HG03432 (cell line): ENCODE results near the gene ADAM12.
"Not testable (repeated sequence)": the region's sequence is repeated elsewhere in the genome, so short reads cannot be mapped to it uniquely, and the experiment has no call there.

Source experiments
- ATAC-seq: cut with Tn5 transposase; IDR thresholded peaks from one replicate; pipeline ENCODE4 v1.9.1; 2021; ENCODE audit warnings: mild to moderate bottlenecking, moderate library complexity; ENCODE audit not compliant: unreplicated experiment

The ADAM12 gene

GRCh38 chr10:126405239-126405775 is 17.0 kb upstream of the ADAM12 start:
- no peak for ATAC-seq

GRCh38 chr10:126402721-126403695 is 14.7 kb upstream of the ADAM12 start:
- ATAC-seq = no peak

GRCh38 chr10:126400641-126401040 is 12.4 kb upstream of the ADAM12 start:
- no peak for ATAC-seq

- no peak for ATAC-seq
These were observed 10.6 kb upstream of the ADAM12 start for GRCh38 chr10:126398924-126399323.

- ATAC-seq = no peak
These were observed 10.1 kb upstream of the ADAM12 start for GRCh38 chr10:126398383-126398743.

GRCh38 chr10:126397640-126398382 is 9.5 kb upstream of the ADAM12 start:
- ATAC-seq = no peak

DNA sequence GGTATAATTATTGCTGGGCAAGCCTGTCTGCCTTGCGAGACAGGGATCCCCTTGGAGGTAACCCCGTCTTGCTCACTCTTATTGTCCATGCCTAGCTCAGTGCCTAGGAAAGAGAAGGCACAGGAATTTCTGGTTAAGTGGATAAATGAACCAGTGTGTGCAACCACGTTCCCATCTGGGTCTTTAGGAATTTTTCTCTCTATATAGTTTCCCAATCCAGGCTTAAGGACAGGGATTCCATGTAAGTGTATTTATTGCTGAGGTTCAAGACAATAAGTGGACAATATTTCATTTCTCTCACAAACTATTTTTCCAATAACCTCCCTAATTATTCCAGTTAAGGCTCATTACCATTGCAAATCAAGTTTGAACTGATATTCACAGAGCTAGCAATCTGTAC is 8.9 kb upstream of the ADAM12 start:
- ATAC-seq = no peak

DNA sequence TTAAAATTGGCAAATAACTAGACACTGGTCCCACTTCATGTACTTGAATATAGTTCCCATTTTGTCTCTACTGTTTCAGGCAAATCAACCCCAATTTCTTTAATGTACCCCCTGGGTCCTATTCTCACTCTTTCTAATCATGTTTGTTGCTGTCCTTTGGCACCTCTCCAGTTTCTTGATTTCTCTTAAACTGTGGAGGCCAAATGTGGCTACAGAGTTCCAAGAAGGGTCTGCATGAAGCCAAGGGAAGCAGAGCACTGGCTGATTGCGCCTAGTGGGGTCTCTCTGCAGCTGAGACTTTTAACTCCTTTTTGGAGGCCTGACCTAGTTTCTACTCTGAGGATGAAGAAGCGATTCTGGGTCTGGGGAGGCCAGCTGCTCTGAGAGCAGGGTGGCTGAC is 6.7 kb upstream of the ADAM12 start:
- ATAC-seq = no peak

DNA sequence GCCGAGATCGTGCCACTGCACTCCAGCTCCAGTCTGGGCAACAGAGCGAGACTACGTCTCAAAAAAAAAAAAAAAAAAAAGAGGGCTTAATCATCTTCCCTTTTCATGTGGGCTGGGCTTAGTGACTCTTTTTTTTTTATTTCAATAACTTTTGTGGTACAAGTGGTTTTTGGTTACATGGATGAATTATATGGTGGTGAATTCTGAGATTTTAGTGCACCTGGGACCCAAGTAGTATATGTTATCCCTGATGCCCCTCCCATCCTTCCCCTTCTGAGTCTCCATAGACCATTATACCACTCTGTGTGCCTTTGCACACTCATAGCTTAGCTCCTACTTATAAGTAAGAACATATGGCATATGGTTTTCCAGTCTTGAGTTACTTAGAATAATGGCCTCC is 4.8 kb upstream of the ADAM12 start:
- no peak for ATAC-seq

DNA sequence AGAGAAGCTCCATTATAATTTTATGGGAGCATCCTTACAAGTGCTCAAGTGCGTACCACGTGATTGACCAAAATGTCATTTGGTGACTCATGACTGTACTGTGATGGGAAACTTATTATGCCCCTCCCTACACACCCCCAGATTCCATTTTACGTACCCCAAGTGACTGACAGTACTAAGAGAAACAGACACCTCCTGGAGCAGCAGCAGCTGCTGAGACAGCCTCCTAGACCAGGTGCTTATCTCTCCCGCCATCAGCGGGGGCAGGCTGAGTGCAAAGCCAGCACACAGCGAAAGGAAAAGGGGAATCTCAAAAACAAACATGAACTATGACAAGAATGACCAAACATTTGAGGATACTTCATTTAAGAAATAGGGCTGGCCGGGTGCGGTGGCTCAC is 4.2 kb upstream of the ADAM12 start:
- ATAC-seq = no peak

GRCh38 chr10:126392068-126392467 is 3.8 kb upstream of the ADAM12 start:
- ATAC-seq = no peak

DNA sequence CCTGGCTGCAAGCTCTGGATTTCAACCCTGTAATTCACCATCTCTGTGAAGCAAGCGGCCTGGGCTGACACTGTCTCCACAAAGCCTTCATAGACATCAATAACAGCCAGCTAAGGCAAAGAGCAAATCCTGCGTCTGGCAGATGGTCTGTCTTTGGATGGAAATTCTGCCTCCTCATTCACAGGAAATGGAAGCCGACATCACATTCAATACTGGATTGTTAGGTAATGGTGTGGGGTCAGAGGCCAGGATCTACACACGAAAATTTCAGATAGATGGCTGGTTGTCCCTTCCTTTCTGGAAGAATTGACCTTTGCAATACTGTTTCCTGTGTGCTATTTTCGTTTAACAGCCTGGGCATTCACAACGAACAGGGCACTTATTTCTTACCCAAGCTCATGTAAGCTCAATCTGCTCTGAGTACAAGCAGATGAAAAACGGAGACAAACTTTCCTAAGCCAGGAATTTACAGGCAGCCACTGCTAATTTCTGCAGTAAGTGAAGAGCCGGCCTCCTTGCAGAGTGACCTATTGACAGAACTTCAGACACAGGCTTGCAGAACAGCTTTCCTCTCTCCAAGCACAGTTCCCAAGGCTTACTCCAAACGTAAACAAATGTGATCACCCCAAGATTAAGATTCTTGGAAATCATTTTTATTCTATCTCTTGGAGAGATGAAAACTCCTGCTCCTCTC is 3.1 kb upstream of the ADAM12 start:
- ATAC-seq = no peak

GRCh38 chr10:126390324-126390723 is 2.0 kb upstream of the ADAM12 start:
- no peak for ATAC-seq

- ATAC-seq = peak; percentile 54
These were observed 996 bp downstream of the ADAM12 start for GRCh38 chr10:126387041-126387921.

GRCh38 chr10:126384269-126384873 is 3.9 kb downstream of the ADAM12 start:
- ATAC-seq = no peak

DNA sequence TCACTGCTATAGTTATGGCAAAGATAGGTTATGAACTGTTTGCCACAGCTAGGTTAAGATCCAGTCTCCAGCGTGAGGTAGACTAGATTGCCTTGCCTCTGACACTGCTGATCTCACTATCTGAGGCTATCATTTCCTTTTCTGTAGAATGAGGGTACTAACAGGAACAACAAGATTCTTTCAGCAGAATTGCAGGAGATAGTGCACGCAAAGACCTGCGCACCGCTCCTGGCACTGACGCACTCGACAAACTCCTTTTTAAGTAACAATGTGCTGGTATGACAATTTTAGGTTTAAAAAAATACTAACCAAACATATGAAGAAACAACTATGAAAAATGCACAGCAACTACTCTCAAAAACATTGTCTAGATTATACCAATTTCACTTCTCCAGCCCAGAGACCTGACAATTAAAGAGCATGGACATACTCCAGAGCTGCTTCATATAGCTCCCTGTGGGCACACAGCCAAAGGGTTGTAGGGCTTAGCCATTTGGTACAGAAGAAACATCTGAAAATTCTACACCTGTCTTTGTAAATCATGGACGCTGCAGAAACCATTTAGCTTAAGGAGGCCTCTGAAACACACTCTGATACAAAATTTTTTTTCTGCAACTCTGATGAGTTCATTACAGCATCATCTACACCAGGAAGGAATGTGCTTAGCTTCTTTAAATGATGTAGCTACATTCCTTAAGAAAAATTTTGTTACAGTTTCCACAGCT is 7.8 kb downstream of the ADAM12 start:
- no peak for ATAC-seq

DNA sequence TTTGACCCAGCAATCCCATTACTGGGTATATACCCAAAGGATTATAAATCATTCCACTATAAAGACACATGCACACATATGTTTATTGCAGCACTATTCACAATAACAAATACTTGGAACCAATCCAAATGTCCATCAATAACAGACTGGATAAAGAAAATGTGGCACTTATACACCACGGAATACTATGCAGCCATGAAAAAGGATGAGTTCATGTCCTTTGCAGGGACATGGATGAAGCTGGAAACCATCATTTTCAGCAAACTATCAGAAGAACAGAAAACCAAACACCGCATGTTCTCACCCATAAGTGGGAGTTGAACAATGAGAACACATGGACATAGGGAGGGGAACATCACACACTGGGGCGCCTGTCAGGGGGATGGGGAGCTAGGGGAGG is 9.1 kb downstream of the ADAM12 start:
- not testable (repeated sequence) for ATAC-seq

DNA sequence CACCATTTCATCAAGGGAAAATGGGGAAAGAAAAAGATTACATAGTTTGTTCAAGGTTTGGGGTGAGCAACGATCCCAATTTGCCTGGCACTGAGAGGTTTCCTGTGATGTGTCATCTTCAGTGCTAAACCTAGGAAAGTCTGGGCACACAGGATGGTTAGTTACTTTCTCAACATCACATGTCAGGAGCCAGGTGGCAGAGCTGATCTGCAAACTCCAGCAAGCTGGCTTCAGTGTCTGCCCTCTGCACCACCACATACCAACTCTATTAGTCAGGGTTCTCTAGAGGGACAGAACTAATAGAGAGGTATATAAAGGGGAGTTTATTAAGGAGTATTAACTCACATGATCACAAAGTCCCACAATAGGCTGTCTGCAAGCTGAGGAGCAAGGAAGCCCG is 11.3 kb downstream of the ADAM12 start:
- ATAC-seq = no peak

GRCh38 chr10:126375926-126376554 is 12.2 kb downstream of the ADAM12 start:
- ATAC-seq = no peak
